Vagina (tissue), 2 donors: ENCODE measurements around the gene GYS1. TPM values are rescaled to one million over a fixed set of nuclear protein-coding genes. Genes with fewer than 3 reads are reported as not detected.
A peak's percentile ranks its signal among the peaks of the same experiment; 100 is the strongest.
"Not testable (repeated sequence)": the region's sequence is repeated elsewhere in the genome, so short reads cannot be mapped to it uniquely, and the experiment has no call there.

Experiments used
- DNase-seq, 2 donors: peaks; one replicate each; pipeline ENCODE4 v3.0.0-alpha.2; 2017; ENCODE audit errors: extremely low spot score in 2 of 2
- H3K27ac ChIP-seq: fragments of 200-600 bp; sonication (generic); one replicate; pipeline ENCODE4 v1.5.1; 2019
- H3K27me3 ChIP-seq: fragments of 200-600 bp; sonication (generic); one replicate; pipeline ENCODE4 v1.5.1; 2019
- H3K36me3 ChIP-seq, 2 donors: fragments of 200-600 bp; sonication (generic); one replicate each; pipeline ENCODE4 v1.5.1; 2017 to 2019
- H3K4me1 ChIP-seq: fragments of 200-600 bp; sonication (generic); one replicate; pipeline ENCODE4 v1.5.1; 2019
- H3K4me3 ChIP-seq, 2 donors: fragments of 200-600 bp; sonication (generic); 1 replicate in 1 of 2; 2 replicates in 1 of 2; pipeline ENCODE4 v1.5.1; 2016 to 2019
- H3K9me3 ChIP-seq: fragments of 200-600 bp; sonication (generic); one replicate; pipeline ENCODE4 v1.5.1; 2019
- POLR2A ChIP-seq, 2 donors: fragments of 450-650 bp; IDR thresholded peaks; one replicate each; pipeline ENCODE4 v1.6.1; 2017; ENCODE audit warnings: antibody characterized with exemption in 2 of 2, mild to moderate bottlenecking in 2 of 2, moderate library complexity in 2 of 2
- POLR2AphosphoS5 ChIP-seq, 2 donors: sonication (generic); formaldehyde crosslinking; IDR thresholded peaks; one replicate each; pipeline ENCODE4 v1.9.0; 2017; ENCODE audit warnings: antibody characterized with exemption in 2 of 2, mild to moderate bottlenecking in 2 of 2, low read depth in 1 of 2; ENCODE audit not compliant: insufficient read depth in 1 of 2
- intact Hi-C: fragments of 100-400 bp; cut with DNase I; formaldehyde crosslinking; loops from one replicate; pipeline ENCODE4 v1.15.1; 2023
- total RNA-seq: library from RNA; depleted of rRNA; stranded (reverse); fragments of >200 nt; gene quantifications from one replicate; pipeline ENCODE4 v1.2.3, GENCODE V29; 2016
- TF ChIP-seq, protein P1 (sequence below), 3 experiments: fragments of 450-650 bp in 2 of 3; fragments of 200-600 bp in 1 of 3; sonication (generic) in 1 of 3; IDR thresholded peaks; one replicate each; pipeline ENCODE4 v1.5.1; 2017 to 2019; ENCODE audit warnings: antibody characterized with exemption in 3 of 3, mild to moderate bottlenecking in 2 of 3, moderate library complexity in 2 of 3

Gene GYS1
- total RNA-seq, 1 donor from 2014 or later: 32.2 TPM

DNA sequence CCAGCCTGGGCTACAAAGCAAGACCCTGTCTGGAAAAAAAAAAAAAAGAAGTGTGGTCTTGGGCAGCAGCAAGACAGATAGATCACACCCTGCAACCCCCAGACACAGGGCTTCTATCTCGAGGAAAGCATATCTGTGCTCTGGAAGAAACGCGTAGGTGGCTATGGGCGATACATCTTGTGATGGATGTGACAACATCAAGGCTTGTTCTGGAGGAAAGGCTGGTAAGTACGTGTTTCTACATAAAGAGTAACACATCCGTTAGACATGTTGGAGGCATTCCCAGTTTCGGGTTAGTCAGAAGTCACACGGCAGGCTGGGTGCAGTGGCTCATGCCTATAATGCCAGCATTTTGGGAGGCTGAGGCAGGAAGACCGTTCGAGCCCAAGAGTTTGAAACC lies 66.2 kb downstream of the GYS1 start:
- no peak for TF ChIP-seq POLR2A (IDR thresholded peaks at IDR 0.05)
- TF ChIP-seq, protein P1, sequence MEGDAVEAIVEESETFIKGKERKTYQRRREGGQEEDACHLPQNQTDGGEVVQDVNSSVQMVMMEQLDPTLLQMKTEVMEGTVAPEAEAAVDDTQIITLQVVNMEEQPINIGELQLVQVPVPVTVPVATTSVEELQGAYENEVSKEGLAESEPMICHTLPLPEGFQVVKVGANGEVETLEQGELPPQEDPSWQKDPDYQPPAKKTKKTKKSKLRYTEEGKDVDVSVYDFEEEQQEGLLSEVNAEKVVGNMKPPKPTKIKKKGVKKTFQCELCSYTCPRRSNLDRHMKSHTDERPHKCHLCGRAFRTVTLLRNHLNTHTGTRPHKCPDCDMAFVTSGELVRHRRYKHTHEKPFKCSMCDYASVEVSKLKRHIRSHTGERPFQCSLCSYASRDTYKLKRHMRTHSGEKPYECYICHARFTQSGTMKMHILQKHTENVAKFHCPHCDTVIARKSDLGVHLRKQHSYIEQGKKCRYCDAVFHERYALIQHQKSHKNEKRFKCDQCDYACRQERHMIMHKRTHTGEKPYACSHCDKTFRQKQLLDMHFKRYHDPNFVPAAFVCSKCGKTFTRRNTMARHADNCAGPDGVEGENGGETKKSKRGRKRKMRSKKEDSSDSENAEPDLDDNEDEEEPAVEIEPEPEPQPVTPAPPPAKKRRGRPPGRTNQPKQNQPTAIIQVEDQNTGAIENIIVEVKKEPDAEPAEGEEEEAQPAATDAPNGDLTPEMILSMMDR (IDR thresholded peaks at IDR 0.05): no peak
- peak in 1 of 2 donors; percentile 82 for TF ChIP-seq POLR2AphosphoS5 (IDR thresholded peaks at IDR 0.05; ENCODE audit: insufficient read depth in 1 of 2, low read depth in 1 of 2)
- intact Hi-C loops: no loop called here
- no peaks in the 10 kb centered on the region for H3K36me3 ChIP-seq
- no peaks in the 10 kb centered on the region for H3K9me3 ChIP-seq
- no peaks in the 10 kb centered on the region for H3K27me3 ChIP-seq
- peaks cover 9% of the 10 kb centered on the region for H3K4me1 ChIP-seq
- H3K4me3 ChIP-seq: no peak overlapping the region
- peak overlapping the region; percentile 8 for H3K27ac ChIP-seq
- no peak for DNase-seq

DNA sequence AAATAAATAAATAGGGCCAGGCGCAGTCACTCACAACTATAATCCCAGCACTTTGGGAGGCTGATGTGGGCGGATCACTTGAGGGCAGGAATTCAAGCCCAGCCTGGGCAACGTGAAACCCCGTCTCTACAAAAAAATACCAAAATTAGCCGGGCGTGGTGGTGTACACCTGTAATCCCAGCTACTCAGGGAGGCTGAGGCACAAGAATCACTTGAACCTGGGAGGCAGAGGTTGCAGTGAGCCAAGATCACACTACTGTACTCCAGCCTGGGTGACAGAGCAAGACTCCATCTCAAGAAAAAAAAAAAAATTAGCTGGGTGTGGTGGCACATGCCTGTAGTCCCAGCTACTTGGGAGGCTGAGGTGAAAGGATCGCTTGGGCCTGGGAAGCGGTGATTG lies 67.2 kb downstream of the GYS1 start:
- DNase-seq, H3K27ac ChIP-seq, H3K4me1 ChIP-seq, H3K9me3 ChIP-seq, H3K4me3 ChIP-seq, intact Hi-C loops, H3K27me3 ChIP-seq, H3K36me3 ChIP-seq: not testable (repeated sequence)

DNA sequence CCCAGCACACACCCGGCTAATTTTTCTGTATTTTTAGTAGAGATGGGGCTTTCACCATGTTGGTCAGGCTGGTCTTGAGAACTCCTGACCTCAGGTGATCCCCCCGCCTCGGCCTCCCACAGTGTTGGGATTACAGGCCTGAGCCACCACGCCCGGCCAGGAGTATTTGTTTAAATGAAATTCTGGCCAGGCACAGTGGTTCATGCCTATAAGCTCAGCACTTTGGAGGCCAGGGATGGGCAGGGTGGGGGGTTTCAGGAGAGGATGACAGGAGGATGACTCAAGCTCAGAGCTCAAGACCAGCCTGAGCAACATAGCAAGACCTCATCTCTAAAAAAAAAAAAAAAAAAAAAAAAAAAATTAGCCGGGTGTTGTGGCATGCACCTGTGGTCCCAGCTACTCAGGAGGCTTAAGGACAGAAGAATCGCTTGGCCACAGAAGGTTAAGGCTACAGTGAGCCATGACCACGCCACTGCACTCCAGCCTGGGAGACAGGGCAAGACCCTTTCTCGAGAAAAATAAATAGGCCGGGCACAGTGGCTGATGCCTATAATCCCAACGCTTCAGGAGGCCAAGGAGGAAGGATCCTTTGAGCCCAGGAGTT lies 67.8 kb downstream of the GYS1 start:
- intact Hi-C loops: no loop called here
- peaks cover 9% of the 10 kb centered on the region for H3K4me1 ChIP-seq
- no peaks in the 10 kb centered on the region for H3K9me3 ChIP-seq
- no peak overlapping the region for H3K27ac ChIP-seq
- TF ChIP-seq, protein P1 (IDR thresholded peaks at IDR 0.05): no peak
- no peak for DNase-seq
- no peak overlapping the region for H3K4me3 ChIP-seq
- H3K27me3 ChIP-seq: no peaks in the 10 kb centered on the region
- H3K36me3 ChIP-seq: peaks cover 0 to 9% of the 10 kb centered on the region in 2 donors

DNA sequence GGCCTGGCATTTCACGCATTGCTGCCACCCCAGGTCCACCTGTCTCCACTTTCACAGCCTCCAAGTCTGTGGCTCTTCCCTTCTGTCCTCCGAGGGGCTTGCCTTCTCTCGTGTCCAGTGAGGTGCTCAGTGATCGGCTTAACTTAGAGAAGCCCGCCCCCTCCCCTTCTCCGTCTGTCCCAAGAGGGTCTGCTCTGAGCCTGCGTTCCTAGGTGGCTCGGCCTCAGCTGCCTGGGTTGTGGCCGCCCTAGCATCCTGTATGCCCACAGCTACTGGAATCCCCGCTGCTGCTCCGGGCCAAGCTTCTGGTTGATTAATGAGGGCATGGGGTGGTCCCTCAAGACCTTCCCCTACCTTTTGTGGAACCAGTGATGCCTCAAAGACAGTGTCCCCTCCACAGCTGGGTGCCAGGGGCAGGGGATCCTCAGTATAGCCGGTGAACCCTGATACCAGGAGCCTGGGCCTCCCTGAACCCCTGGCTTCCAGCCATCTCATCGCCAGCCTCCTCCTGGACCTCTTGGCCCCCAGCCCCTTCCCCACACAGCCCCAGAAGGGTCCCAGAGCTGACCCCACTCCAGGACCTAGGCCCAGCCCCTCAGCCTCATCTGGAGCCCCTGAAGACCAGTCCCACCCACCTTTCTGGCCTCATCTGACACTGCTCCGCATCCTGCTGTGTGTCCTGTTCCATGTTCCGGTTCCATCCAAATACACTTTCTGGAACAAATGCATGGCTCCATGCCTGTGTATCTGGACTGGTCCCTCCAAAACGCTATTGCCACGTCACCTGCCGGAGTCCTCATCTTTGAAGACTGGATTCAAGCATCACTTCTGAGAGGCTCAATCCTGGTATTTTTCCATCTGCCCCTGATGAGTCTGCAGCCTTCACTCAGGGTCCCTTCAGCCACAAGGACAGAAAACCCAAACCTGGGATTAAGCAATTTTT lies 70.3 kb downstream of the GYS1 start:
- Histone ChIP-seq H3K4me3 (no peak overlapping the region), H3K27me3 (no peaks in the 10 kb centered on the region), H3K36me3 (peaks cover 0 to 32% of the 10 kb centered on the region in 2 donors), H3K4me1 (peaks cover 9% of the 10 kb centered on the region), H3K9me3 (no peaks in the 10 kb centered on the region), H3K27ac (no peak overlapping the region)
- DNase-seq: no peak
- intact Hi-C loops: no loop called here
- TF ChIP-seq POLR2AphosphoS5 (IDR thresholded peaks at IDR 0.05; ENCODE audit: insufficient read depth in 1 of 2, low read depth in 1 of 2) (no peak), POLR2A (IDR thresholded peaks at IDR 0.05) (no peak)
- TF ChIP-seq, protein P1 (IDR thresholded peaks at IDR 0.05): no peak

DNA sequence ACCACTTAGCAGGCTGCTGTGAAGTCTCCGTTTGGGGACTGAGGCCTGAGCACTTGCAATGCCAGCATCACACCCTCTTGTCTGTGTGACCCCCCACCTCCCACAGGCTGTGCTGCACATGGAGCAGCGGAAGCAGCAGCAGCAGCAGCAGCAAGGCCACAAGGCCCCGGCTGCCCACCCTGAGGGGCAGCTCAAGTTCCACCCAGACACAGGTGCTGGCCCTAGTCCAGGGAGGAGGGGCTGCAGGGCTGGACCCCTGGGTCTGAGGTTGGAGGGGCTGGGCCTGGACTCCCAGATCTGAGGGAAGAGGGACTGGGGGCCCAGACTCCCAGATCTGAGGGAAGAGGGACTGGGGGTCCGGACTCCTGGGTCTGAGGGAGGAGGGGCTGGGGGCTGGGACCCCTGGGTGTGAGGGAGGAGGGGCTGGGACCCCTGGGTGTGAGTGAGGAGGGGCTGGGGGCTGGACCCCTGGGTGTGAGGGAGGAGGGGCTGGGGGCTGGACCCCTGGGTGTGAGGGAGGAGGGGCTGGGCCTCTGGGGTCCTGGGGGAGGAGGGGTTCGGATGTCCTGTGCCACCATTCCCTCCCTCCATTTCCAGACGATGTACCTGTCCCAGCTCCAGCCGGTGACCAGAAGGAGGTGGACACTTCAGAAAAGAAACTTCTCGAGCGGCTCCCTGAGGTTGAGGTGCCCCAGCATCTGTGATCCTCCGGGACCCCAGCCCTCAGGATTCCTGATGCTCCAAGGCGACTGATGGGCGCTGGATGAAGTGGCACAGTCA lies 71.2 kb downstream of the GYS1 start:
- Histone ChIP-seq H3K27ac (no peak overlapping the region), H3K4me3 (no peak overlapping the region), H3K27me3 (no peaks in the 10 kb centered on the region), H3K4me1 (peaks cover under 1% of the 10 kb centered on the region), H3K36me3 (peaks cover 0 to 38% of the 10 kb centered on the region in 2 donors), H3K9me3 (no peaks in the 10 kb centered on the region)
- intact Hi-C loops: no loop called here
- DNase-seq: no peak
- TF ChIP-seq POLR2A (IDR thresholded peaks at IDR 0.05) (no peak), POLR2AphosphoS5 (IDR thresholded peaks at IDR 0.05; ENCODE audit: insufficient read depth in 1 of 2, low read depth in 1 of 2) (no peak)
- TF ChIP-seq, protein P1 (IDR thresholded peaks at IDR 0.05): no peak
